SU-DHL-6 (cell line): ENCODE measurements around the gene COQ8B.

Experiments used
- CTCF ChIP-seq: fragments of 200-600 bp; sonication (generic); IDR thresholded peaks from one replicate; pipeline ENCODE4 v1.5.1; 2017; ENCODE audit warnings: antibody characterized with exemption, mild to moderate bottlenecking, low read length, moderate library complexity; ENCODE audit not compliant: insufficient read depth, poor library complexity, severe bottlenecking
- EZH2phosphoT487 ChIP-seq: fragments of 200-600 bp; sonication (generic), shearing (Covaris generic); conservative IDR thresholded peaks from 2 replicates; pipeline ENCODE4 v1.6.1; 2018; ENCODE audit warnings: mild to moderate bottlenecking, antibody characterized with exemption, low read length, moderate library complexity, mixed read lengths

GRCh38 chr19:40754611-40755247 lies 38.0 kb upstream of the COQ8B start:
- TF ChIP-seq EZH2phosphoT487: no peak
- TF ChIP-seq CTCF: no peak
